GM18507 (cell line): ENCODE data around the gene CORO1A.
"Not testable (repeated sequence)": the region's sequence is repeated elsewhere in the genome, so short reads cannot be mapped to it uniquely, and the experiment has no call there.

Source experiments
- DNase-seq: peaks from one replicate; pipeline ENCODE4 v3.0.0; 2011; ENCODE audit warnings: low read depth; ENCODE audit not compliant: insufficient read length; ENCODE audit errors: extremely low spot score
- FAIRE-seq: peaks from 2 replicates; lab custom pipeline; 2011; peaks lifted over from hg19 to GRCh38; lab: Jason Lieb, UNC

CORO1A gene

DNA sequence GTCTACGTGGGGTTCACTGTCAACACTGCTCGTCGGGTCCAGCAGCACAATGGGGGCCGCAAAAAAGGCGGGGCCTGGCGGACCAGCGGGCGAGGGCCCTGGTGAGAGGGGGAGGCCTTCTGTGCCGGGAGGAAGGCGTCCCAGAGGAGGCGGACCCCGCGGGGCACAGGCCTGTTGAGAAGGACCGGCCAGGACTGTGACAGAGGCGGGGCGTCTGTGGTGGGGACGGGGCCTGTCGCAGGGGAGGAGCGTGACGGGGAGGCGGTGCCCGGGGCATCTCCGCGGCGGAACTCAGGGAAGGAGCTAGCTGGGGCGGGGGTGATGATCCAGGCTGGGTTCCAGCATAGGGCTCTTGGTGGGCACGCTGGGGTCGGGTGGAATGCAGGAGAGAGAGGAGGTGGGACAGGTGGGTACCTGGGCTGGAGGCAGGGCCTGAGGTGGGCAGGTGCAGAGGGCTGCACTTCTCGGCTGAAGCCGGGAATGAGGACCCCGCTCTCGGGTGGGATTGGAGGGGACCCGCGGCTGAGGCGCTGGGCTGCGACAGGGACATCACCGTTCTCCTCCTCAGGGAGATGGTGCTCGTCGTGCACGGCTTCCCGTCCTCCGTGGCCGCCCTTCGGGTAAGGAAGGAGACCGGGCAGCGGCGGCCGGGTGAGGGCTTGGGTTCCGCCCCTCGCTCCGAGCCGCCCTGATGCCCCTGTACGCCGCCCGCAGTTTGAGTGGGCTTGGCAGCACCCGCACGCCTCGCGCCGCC lies 10.9 kb downstream of the CORO1A start:
- FAIRE-seq = peak; percentile 83
- DNase-seq = not testable (repeated sequence)

- not testable (repeated sequence) for FAIRE-seq
Observed at GRCh38 chr16:30197001-30197400, 13.6 kb downstream of the CORO1A start.

DNA sequence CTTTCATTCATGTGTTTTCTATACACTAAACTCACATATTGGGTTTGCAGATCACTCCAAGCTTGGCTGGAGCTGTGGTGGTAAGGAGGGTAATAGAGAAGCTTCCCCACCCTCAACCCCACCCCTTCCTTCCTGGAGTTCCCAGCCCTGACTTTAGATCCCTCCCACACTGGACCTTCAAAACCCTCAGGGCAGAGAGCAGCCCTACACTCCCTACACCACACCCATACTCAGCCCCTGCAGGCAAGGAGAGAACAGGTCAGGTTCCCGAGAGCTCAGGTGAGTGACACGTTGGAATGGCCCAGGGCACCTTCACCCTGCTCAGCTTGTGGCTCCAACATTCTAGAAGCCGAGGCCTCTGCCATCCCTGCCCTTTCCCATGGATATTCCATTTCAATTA lies 15.6 kb downstream of the CORO1A start, which contains the start of gene SULT1A3:
Gene SULT1A3 (plus strand): TSS at position 207 of the 400 bp plus-strand sequence. CDS start 1,474 bp downstream, outside the sequence.
- DNase-seq, FAIRE-seq: not testable (repeated sequence)

More at GRCh38 chr16:30197001-30197400, 13.6 kb downstream of the CORO1A start:
- not testable (repeated sequence) for DNase-seq

DNA sequence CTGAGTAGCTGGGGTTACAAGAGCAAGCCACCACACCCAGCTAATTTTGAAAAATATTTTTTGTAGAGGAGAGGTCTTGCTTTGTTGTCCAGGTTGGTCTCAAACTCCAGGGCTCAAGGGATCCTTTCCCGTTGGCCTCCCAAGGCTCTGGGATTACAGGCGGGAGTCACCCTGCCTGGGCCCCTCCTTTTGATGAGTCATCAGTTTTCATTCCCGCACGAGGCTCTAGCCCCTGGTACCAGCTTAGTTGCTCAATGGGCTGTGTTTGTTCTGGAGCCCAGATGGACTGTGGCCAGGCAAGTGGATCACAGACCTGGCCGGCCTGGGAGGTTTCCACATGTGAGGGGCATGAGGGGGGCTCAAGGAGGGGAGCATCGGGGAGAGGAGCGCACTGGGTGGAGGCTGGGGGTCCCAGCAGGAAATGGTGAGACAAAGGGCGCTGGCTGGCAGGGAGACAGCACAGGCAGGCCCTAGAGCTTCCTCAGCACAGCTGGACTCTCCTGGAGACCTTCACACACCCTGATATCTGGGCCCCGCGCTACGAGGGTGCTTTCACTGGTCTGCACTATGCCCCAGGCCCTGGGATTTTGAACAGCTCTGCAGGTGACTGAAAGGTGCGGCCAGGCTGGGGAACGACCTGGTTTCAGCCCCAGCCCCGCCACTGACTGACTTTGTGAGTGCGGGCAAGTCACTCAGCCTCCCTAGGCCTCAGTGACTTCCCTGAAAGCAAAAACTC lies 16.4 kb downstream of the CORO1A start:
- FAIRE-seq, DNase-seq: not testable (repeated sequence)

DNA sequence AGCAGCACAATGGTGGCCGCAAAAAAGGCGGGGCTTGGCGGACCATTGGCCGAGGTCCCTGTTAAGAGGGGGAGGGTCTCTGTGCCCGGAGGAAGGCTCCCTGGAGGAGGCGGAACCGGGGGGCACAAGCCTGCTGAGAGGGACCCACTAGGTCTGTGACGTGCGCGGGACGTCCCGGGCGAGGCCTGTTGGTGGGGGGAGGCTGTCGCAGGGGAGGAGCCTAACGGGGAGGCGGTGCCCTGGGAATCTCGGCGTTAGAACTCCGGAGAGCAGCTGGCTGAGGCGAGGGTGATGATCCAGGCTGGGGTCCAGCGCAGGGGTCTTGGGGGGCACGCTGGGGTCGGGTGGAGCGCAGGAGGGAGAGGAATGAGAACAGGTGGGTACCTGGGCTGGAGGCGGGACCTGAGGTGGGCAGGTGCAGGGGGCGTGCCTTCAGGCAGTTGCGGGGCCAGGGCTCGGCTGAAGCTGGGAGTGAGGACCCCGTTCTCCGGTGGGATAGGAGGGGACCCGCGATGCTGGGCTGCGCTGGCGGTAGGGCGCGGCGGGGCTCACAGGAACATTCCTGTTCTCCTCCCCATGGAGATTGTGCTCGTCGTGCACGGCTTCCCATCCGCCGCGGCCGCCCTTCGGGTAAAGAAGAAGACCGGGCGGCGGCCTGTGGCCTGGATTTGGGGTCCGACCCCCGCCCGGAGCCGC lies 22.3 kb downstream of the CORO1A start:
- FAIRE-seq, DNase-seq: not testable (repeated sequence)

DNA sequence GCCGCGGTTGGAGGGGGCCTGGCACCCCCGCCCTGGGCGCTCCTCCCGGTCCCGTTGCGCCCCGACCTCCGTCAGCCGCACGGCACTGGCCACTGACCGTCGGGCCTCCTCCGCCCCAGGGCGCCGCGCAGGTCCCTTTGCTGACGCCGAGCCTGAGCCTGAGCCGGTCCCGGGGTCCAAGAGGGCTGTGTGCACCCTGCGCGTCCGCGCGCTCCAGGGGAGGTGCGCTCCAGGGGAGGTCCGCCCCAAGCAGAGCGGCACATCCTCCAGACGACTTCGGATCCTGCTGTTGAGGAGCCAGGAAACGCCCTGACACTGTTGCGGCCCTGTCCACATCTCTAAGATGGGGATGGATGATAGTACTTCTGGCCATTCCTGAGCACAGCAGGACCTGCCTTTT lies 22.9 kb downstream of the CORO1A start:
- FAIRE-seq = not testable (repeated sequence)

DNA sequence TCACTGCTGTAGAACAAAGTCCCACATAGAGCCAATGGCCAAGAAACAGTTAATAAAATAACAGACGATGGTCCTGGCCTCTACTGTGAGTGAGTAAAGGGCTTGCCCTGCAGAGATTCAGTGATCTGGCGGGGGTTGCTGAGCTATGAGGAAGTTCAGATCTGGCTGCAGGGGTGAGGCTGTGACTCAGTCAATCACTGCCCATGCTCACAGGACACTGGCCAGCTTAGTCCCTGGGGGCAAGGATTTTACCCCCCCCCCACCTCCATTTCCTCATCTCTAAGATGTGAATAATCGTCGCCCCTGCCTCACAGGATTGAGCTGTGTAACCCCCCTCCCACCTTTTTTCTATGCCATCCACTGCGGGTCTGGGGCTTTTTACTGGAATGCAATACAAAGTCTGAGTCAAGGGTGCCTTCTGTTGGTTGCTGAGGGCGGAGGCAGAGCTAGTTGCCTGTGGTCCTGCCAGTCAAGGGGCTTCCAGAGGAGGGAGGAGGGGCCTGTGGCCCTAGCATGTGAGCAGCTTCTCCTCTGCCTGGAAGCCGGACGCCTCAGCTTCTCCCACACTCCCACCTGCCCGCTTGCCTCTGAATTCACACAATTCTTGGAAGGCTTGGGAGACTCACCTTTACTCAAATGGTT lies 23.8 kb downstream of the CORO1A start:
- not testable (repeated sequence) for FAIRE-seq, DNase-seq

More for the DNA sequence above, 22.9 kb downstream of the CORO1A start:
- DNase-seq = not testable (repeated sequence)

DNA sequence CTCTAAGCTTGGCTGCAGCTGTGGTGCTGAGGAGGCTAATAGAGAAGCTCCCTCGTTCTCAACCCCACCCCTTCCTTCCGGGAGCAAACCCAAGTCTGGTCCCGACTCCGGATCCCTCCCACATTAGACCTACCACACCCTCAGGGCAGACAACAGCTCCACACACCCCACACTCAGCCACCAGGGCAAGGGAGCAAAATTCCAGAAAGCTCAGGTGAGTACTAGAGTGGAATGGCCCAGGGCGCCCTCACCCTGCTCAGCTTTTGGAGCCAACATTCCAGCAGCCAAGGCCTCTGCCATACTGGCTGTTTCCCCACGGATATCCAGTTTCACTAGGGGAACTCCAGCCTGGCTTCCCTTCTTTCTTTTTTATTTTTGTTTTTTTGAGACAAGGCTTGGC lies 25.6 kb downstream of the CORO1A start:
- DNase-seq, FAIRE-seq: not testable (repeated sequence)

- not testable (repeated sequence) for FAIRE-seq
Observed at GRCh38 chr16:30211414-30211813, 28.0 kb downstream of the CORO1A start.

GRCh38 chr16:30217082-30217481 lies 33.7 kb downstream of the CORO1A start:
- not testable (repeated sequence) for FAIRE-seq, DNase-seq

More at GRCh38 chr16:30211414-30211813, 28.0 kb downstream of the CORO1A start:
- not testable (repeated sequence) for DNase-seq
